GM19023 (cell line): ENCODE results near the gene KIAA0825.

Experiments used
- ATAC-seq: cut with Tn5 transposase; IDR thresholded peaks from one replicate; pipeline ENCODE4 v1.9.1; 2021; ENCODE audit warnings: mild to moderate bottlenecking, moderate library complexity; ENCODE audit not compliant: unreplicated experiment

Gene KIAA0825, protein sequence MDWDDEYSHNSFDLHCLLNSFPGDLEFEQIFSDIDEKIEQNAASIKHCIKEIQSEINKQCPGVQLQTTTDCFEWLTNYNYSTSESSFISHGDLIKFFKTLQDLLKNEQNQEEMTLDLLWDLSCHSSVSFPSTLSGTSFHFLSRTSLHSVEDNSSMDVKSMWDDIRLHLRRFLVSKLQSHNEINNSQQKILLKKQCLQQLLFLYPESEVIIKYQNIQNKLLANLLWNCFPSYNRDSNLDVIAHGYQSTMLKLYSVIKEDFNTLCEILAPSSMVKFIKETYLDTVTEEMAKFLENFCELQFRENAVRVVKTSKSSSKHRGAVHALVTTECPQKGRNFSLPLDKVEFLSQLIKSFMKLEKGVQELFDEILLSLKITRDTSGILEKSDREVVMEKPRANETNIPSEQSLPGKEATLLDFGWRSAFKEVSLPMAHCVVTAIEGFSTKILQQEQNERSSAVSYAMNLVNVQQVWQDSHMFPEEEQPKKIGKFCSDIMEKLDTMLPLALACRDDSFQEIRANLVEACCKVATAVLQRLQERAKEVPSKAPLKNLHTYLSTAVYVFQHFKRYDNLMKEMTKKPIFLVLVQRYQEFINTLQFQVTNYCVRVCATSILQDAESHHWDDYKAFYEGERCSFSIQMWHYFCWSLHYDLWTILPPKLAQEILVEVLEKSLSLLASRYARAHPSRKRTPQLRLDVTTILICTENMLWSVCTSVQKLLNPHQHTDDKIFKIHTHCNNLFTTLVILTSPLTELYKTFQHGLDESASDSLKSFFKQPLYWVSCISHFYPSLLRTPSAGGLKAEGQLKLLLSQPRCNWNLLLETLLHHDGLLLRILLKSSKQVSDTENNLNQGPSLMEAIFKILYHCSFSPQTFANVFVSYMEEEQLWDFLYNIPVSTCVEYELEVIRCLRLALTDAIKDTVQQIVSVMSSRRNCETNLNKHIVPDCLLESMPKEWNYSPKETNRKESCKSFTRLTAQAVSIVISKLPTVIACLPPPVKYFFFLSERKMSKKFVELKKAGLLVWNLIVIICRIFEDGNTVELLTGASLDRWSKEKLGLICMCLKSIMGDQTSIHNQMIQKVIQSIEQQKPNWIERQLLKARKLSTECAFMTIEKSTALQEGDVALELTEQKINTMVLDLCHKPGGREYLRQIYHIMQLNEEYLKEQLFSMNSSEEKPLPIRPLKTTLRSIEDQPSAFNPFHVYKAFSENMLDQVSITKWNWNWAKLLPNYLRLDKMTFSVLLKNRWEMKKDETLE (N-terminal part only)

GRCh38 chr5:94618493-94619328 lies at the start of gene KIAA0825, which contains the start of gene SLF1:
Gene KIAA0825 (minus strand): TSS chr5:94618604. CDS start chr5:94537126, 81,478 bp downstream.
Gene SLF1 (plus strand): TSS chr5:94618669. CDS start chr5:94628811, 10,142 bp downstream.
- peak; percentile 97 for ATAC-seq

- ATAC-seq: no peak
These were observed 49.5 kb upstream of the KIAA0825 start for GRCh38 chr5:94667937-94668336.

DNA sequence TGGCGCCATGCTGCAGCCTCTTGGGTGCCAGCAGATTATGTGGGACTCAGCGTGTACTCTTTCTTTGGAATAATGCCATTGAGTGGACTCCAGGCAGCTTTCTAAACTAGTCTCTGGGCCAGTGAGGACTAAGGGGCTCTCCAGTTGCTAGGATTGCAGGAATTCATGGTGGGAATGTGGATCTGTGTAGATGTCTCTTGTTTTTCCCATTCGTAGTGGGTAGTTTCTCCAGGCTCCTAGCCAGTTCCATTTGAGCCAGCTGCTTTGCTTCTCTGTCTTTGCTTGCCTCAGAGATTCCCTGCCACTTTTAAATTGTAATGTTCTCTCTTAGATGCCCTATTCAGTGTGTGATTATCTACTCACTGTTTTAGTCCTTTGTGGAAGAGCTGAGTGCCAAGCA lies 42.7 kb upstream of the KIAA0825 start:
- ATAC-seq: no peak

- ATAC-seq: no peak
These were observed 42.1 kb upstream of the KIAA0825 start for GRCh38 chr5:94660506-94660905.

- no peak for ATAC-seq
These were observed 39.9 kb upstream of the KIAA0825 start for GRCh38 chr5:94658272-94658671.

GRCh38 chr5:94649874-94650273 lies 31.5 kb upstream of the KIAA0825 start:
- no peak for ATAC-seq

DNA sequence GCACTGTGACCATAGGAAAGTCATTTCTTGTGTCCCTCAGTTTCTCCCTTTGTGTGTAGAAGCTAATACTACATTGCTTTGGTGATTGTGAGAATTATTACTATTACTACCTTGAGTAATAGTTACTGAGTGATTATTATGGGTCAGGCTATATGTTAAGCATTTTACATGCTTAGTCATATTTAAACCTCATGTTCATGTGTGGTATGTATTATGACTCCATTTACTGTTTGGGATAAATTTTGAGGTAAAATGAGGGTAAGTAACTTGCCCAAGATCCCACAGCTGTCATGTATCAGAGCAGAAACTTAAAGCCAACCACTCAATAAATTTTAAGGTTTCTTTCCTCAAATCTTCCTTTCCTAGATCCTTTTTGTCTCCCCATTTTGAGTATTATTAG lies 28.4 kb upstream of the KIAA0825 start:
- no peak for ATAC-seq

DNA sequence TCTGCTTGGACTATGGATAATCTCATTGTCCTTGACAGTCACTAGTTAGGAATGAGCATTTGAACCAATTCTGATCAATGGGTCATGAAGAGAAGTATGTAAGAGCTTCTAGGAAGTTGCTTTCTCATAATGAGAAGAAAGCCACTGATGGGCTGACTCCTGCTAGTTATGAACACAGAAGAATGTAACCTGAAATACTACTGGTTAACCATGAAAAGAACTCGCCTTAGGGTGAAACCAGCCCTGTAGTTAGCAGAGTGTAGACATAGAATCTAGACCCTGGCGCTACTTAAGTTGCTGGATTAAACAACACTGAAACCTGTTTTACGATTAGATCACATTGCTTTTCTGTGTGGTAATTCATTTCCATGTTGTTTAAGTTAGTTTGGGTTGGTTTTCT lies 26.6 kb upstream of the KIAA0825 start:
- ATAC-seq: no peak

DNA sequence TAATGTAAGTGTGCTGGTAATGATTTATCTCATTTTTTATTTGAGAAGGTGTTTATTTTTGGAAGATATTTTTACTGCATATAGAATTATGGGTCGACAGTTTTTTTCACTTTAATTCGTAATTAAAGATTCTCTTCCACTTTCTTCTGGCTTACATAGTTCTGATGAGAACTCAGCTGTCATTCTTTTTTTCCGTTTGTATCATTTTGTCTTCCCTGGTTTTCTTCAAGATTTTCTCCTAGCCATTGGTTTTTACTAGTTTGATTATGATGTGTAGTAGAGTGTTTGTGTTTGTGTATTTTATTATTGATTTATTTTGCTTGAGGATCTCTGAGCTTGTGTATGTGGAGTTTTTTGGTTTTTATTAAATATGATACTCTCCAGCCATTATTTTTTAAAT lies 21.8 kb upstream of the KIAA0825 start:
- ATAC-seq: no peak

DNA sequence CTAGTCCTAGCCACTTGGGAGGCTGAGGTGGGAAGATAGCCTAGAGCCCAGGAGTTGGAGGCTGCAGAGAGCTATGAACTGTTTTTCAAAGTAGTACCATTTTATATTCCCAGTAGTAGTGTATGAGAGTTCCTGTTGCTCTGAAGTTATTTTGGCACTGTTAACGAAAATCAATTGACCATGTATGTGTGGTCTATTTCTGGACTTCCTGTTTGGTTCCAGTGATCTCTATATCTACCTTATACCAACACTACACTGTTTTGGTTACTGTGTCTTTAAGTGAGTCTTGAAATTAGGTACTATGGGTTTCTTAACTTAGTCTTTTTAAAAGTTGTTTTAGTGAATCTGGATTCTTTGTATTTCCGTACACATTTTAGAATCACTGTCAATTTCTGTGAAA lies 13.6 kb upstream of the KIAA0825 start:
- peak; percentile 97 for ATAC-seq

- no peak for ATAC-seq
These were observed 8.8 kb upstream of the KIAA0825 start for GRCh38 chr5:94627191-94627590.

DNA sequence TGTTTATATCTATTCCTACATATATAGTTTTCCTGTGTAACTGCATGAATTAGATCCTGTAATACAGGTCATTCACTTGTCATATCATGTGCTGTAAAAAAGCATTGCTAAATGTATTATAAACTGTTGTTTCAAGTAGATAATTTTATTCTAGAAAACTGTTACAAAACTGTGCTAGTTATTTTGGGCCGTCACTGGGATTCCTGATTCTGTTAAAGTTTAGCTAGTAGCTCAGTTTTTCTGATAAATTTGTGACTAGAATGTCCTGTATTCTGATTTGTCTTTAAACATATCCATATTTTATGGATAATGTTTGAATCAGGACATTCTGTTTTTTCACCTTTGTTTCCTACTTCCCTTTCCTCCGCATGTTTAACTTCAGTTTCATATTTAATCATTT lies 5.5 kb upstream of the KIAA0825 start:
- ATAC-seq: no peak

DNA sequence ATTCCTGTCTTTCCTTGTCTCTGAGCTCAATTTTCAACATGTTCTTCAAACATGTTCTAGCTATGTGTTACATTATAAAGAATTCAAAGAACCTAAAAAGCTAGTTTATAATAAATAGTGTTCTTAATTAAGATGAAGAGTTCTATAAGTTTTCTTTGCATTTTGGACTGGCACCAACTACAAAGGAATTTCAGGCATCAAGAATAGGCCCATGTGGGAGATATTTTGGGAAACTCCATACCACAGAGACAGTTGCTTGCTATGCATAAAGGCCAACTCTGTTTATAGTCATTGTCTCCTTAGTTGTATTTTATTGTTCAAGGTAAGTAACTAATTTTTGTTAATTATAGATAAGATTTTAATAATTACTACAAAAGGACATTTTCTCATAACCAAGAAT lies 4.6 kb upstream of the KIAA0825 start:
- no peak for ATAC-seq

- no peak for ATAC-seq
These were observed 3.4 kb upstream of the KIAA0825 start for GRCh38 chr5:94621763-94622162.

DNA sequence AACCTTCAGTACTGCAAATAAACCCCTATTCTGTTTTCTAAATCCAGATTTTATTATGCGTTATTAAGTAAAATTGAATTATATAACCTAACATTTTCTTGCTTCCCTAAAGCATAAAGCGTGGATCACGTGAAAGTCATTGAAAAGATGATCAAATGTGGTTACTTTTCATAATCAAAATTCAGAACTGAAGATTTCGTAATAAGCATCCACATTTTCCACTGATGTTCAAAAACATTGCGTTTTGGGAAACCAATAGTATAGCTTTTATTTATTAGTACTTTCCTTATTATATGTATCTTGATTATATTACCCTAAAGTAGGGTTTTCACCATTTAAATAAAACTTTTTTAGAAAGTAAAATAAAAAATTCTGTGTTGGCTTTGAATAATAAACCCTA lies 1.9 kb upstream of the KIAA0825 start:
- no peak for ATAC-seq

GRCh38 chr5:94618029-94618492 lies 343 bp downstream of the KIAA0825 start:
- peak; percentile 32 for ATAC-seq

- ATAC-seq: no peak
These were observed 2.5 kb downstream of the KIAA0825 start for GRCh38 chr5:94615862-94616261.

DNA sequence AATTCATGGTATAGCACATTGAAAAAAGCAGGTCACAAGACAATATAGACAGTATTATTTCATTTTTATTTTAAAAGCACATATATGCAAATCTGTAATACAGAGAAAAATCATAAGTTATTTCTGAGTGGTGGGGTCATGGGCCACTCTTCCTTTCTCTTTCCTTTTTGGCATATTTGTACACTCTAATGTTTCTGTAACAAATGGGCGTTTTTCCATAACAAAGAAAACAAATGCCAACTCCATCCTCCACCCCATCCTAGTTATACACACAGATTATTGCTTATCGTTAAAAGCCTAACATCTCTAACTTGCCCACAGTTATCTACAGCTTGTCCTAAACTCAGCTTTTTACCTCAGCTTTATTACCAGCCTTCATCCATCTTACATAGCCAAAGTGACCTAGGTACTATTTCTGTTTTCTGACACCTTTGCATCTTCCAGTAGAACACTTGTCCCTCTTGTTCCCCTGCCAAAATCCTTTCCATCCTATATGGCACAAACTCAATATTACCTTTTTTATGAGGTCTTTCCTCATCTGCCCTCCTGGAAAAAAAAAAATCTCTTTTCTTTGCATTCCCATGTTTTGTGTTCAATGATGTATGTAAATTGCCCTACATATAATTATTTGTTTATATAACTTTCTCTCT lies 4.1 kb downstream of the KIAA0825 start:
- ATAC-seq: no peak

DNA sequence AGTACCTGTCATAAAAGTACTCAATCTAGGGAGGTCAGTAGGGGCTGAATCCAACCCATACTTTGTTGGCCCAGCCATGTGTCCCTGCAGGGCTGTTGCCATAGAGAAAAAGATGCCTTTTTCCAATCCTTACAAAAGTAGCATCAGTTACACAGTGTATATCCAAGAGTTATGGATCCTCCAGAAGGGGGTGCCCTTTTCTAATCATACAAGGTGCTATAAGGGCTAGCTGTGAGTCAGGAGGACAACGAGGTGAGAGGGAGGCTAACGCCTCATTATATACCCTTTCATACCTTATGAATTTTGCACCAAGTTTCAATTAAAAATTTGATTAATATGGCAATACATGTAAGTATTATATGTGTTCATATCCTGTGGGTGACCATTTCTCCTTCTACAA lies 4.8 kb downstream of the KIAA0825 start:
- ATAC-seq: no peak
